ENCODE data around the gene VMAC. TPM values are rescaled to one million over a fixed set of nuclear protein-coding genes. Genes with fewer than 3 reads are reported as not detected.
A peak's percentile ranks its signal among the peaks of the same experiment; 100 is the strongest.

Gene VMAC
- total and polyA plus RNA-seq, 9 of the 15 experiments (the other 6 are each of a cell fraction or from before 2014, with no cell fraction given): 0.03 to 3.4 (median 1.1) TPM

GRCh38 chr19:5943623-5944022 is 39.0 kb downstream of the VMAC start (continued):
- TF ChIP-seq ELF1 (tag; IDR thresholded peaks at IDR 0.05): no peak
- peak; percentile 13; the same call in 1 of the 2 replicates for TF ChIP-seq JUND (IDR thresholded peaks at IDR 0.05; ENCODE audit: borderline replicate concordance, low read depth, low read length)
- peak; percentile 34; the same call in 1 of the 3 replicates for TF ChIP-seq JUND (tag; IDR thresholded peaks at IDR 0.05; ENCODE audit: borderline replicate concordance, low read depth, low read length)
- TF ChIP-seq RFX7 (CRISPR knock-in tag; IDR thresholded peaks at IDR 0.05): no peak
- TF ChIP-seq GATA2 (CRISPR knock-in tag; IDR thresholded peaks at IDR 0.05): no peak
- no peak for TF ChIP-seq ZBTB34 (CRISPR knock-in tag; IDR thresholded peaks at IDR 0.05)
- no peak for TF ChIP-seq PHB (CRISPR knock-in tag; IDR thresholded peaks at IDR 0.05)
- TF ChIP-seq MCM3 (IDR thresholded peaks at IDR 0.05): no peak
- no peak for TF ChIP-seq MAFK (IDR thresholded peaks at IDR 0.05; ENCODE audit: low read length)
- no peak for TF ChIP-seq TCF15 (CRISPR knock-in tag; IDR thresholded peaks at IDR 0.05)
- TF ChIP-seq TRIM25 (IDR thresholded peaks at IDR 0.05; ENCODE audit: borderline replicate concordance): no peak
